ENCODE measurements around the gene EPS8. TPM values are rescaled to one million over a fixed set of nuclear protein-coding genes. Genes with fewer than 3 reads are reported as not detected.
"Not testable (repeated sequence)": the region's sequence is repeated elsewhere in the genome, so short reads cannot be mapped to it uniquely, and the experiment has no call there.

The EPS8 gene
- total RNA-seq, 1 donor from 2014 or later, result 31.7 TPM

DNA sequence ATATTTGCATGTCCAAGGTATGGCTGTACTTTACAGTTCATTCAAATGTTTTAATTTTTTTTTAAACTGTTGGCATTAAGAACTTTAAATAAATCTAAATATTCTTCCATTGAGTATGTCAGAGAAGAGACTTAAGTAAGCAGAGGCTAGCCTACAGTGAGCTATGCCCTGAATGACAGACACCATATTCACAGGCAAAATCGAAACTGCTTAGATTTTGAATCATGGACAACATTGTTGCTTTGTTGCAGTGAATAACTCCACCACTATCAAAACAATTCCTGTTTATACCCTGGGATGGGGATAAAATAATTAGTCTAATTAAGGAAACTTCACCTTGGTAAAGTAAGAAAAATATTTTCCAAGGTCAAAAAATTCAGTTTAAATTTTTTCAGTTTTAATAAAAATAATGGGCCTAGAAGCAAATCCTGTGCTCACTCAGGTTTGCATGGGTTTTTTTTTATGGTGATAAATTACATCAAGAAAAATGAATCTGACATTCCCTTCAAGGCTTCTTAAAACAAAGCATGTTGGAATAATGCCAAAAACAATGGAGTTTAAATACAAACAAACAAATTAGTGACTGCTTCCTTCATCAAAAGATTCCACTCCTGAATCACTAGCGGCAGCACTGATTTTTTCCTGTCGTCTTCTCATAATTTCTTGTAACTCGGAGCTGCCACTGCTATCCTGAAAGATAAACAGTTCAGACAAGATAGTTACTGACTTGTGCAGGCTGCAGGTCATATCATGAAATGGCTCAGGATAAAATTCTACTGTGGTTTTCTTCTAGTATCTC, 168.2 kb downstream of the EPS8 start:
- TF ChIP-seq, protein P1, sequence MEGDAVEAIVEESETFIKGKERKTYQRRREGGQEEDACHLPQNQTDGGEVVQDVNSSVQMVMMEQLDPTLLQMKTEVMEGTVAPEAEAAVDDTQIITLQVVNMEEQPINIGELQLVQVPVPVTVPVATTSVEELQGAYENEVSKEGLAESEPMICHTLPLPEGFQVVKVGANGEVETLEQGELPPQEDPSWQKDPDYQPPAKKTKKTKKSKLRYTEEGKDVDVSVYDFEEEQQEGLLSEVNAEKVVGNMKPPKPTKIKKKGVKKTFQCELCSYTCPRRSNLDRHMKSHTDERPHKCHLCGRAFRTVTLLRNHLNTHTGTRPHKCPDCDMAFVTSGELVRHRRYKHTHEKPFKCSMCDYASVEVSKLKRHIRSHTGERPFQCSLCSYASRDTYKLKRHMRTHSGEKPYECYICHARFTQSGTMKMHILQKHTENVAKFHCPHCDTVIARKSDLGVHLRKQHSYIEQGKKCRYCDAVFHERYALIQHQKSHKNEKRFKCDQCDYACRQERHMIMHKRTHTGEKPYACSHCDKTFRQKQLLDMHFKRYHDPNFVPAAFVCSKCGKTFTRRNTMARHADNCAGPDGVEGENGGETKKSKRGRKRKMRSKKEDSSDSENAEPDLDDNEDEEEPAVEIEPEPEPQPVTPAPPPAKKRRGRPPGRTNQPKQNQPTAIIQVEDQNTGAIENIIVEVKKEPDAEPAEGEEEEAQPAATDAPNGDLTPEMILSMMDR (conservative IDR thresholded peaks at IDR 0.05), result no peak
- H3K4me1 Mint-ChIP-seq (ENCODE audit: unreplicated experiment), result no peaks in the 10 kb centered on the region
- peaks cover 5% of the 10 kb centered on the region for H3K9me3 Mint-ChIP-seq
- no peak overlapping the region for H3K27ac Mint-ChIP-seq
- no peaks in the 10 kb centered on the region for H3K27me3 Mint-ChIP-seq
- no peak for DNase-seq (ENCODE audit: extremely low spot score, unreplicated experiment)
- H3K36me3 Mint-ChIP-seq, result peaks cover 45% of the 10 kb centered on the region
- H3K4me3 Mint-ChIP-seq, result no peak overlapping the region

DNA sequence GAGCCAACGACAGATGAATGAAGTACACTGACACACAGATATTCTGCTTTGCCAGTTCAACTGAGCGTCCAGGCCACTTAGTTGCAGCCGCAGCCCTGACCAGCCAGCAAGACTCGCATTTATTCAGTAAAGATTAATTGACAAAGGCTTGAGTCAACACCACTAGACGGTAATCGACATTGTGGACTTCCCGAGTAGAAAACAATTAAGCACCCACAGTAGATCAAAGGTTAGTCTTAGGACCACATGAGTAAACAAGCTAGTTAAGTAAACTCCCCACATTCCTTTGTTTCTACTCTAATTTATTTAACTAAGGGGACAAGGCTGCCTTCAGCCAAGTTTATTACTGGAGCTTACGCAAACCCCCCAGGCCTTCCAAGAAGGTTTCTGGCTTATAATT, 172.7 kb downstream of the EPS8 start:
- H3K36me3 Mint-ChIP-seq, result peaks cover 27% of the 10 kb centered on the region
- H3K27me3 Mint-ChIP-seq; H3K27ac Mint-ChIP-seq; H3K9me3 Mint-ChIP-seq; H3K4me3 Mint-ChIP-seq; H3K4me1 Mint-ChIP-seq (ENCODE audit: unreplicated experiment); DNase-seq (ENCODE audit: extremely low spot score, unreplicated experiment): not testable (repeated sequence)

DNA sequence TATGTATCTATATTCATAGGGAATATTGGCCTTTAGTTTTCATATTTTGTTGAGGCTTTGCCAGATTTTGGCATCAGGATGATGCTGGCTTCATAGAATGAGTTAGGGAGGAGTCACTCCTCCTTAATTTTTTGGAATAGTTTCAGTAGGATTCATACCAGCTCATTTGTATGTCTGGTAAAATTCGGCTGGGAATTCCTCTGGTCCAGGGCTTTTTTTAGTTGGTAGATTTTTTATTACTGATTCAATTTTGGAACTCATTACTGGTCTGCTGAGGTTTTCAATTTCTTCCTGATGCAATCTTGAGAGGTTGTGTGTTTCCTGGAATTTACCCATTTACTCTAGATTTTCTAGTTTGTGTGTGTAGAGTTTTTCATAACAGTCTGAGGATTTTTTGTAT, 175.2 kb downstream of the EPS8 start:
- TF ChIP-seq, protein P1 (conservative IDR thresholded peaks at IDR 0.05), result no peak
- no peaks in the 10 kb centered on the region for H3K27me3 Mint-ChIP-seq
- no peak for DNase-seq (ENCODE audit: extremely low spot score, unreplicated experiment)
- H3K9me3 Mint-ChIP-seq, result peaks cover 5% of the 10 kb centered on the region
- H3K4me1 Mint-ChIP-seq (ENCODE audit: unreplicated experiment), result no peaks in the 10 kb centered on the region
- H3K4me3 Mint-ChIP-seq, result no peak overlapping the region
- peaks cover 21% of the 10 kb centered on the region for H3K36me3 Mint-ChIP-seq
- no peak overlapping the region for H3K27ac Mint-ChIP-seq

DNA sequence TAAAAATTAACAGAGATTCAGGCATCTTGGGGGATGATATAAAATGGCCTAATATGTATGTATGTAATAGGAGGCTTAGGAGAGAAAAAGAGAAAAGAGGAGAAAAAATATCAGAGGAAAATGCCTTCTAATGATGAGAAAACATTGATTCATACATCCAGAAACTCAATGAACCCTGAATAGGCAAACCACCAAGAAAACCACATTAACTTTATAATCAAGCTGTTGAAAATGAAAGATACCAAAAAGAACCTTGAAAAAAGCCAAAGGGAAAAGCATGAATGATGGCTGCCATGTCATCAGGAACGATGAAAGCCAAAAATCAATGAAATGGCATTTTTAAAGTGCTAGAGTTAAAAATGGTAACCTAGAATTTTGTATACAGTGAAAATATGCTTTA, 180.2 kb downstream of the EPS8 start:
- H3K36me3 Mint-ChIP-seq, result peaks cover 3% of the 10 kb centered on the region
- TF ChIP-seq, protein P1 (conservative IDR thresholded peaks at IDR 0.05), result no peak
- no peaks in the 10 kb centered on the region for H3K4me1 Mint-ChIP-seq (ENCODE audit: unreplicated experiment)
- no peaks in the 10 kb centered on the region for H3K27me3 Mint-ChIP-seq
- H3K9me3 Mint-ChIP-seq, result no peaks in the 10 kb centered on the region
- H3K4me3 Mint-ChIP-seq, result no peak overlapping the region
- no peak for DNase-seq (ENCODE audit: extremely low spot score, unreplicated experiment)
- H3K27ac Mint-ChIP-seq, result no peak overlapping the region

DNA sequence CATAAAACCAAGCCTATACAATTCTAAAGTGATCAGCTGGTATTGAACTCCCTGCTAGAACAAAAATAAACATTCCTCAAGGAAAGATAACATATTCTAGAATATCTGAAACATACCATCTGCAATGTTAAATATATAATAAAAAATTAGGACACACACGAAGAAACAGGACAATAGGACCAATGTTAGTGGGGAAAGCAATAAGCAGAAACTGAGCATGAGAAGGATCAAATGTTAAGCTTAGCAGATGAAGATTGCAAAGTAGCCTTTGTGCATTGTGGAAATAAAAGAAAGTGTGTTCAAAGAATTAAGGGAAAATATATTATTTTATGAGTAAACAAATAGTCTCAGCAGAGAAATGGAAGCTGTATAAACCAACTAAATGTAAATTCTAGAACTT, 180.8 kb downstream of the EPS8 start:
- no peaks in the 10 kb centered on the region for H3K27me3 Mint-ChIP-seq
- no peak for DNase-seq (ENCODE audit: extremely low spot score, unreplicated experiment)
- TF ChIP-seq, protein P1 (conservative IDR thresholded peaks at IDR 0.05), result no peak
- no peak overlapping the region for H3K27ac Mint-ChIP-seq
- H3K4me3 Mint-ChIP-seq, result no peak overlapping the region
- peaks cover 3% of the 10 kb centered on the region for H3K36me3 Mint-ChIP-seq
- H3K9me3 Mint-ChIP-seq, result no peaks in the 10 kb centered on the region
- no peaks in the 10 kb centered on the region for H3K4me1 Mint-ChIP-seq (ENCODE audit: unreplicated experiment)

DNA sequence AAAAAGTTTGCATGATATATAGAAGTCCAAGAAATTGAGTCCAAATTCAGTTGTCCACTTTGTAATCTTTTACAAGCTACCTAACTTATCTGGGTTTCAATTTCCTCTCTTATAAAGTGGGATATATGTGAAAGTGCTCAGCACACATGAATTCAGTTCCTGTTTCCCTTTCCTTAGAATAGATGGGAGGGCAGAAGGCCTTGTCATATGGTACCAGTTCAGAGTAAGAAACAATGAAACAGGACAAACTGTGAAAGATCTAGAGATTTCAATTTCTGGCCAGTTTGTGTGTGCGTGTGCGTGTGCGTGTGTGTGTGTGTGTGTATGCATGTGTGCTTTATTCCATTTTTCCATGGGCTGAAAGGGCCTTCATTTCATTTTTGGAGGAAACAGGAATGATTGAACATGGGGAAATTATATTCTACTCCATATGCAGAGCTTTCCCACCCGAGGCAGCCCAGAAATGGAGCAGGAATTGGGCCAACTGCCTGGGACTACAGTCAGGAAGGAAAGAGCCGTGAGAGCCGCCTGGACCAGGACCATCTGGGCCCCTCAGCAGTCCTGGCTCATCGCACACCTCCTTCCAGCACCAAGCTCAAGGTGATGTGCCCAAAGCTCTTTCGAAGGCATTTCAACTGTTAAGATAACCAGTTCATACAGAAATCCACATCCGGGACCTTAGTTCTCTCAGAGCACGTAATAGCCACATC, 183.2 kb downstream of the EPS8 start:
- Mint-ChIP-seq H3K4me3 (no peak overlapping the region), H3K36me3 (no peaks in the 10 kb centered on the region), H3K27me3 (no peaks in the 10 kb centered on the region), H3K4me1 (ENCODE audit: unreplicated experiment) (peaks cover 4% of the 10 kb centered on the region), H3K27ac (no peak overlapping the region), H3K9me3 (no peaks in the 10 kb centered on the region)
- no peak for DNase-seq (ENCODE audit: extremely low spot score, unreplicated experiment)
- TF ChIP-seq, protein P1 (conservative IDR thresholded peaks at IDR 0.05), result no peak

All from type B pancreatic cell (in vitro differentiated cells).